Endothelial cell of umbilical vein (primary cell): Measurements from ENCODE around the gene TK1. TPM values are rescaled to one million over a fixed set of nuclear protein-coding genes. Genes with fewer than 3 reads are reported as not detected.

Experiments
- BruUV-seq: library from RNA; stranded (reverse); fragments of 400-500 nt; replicated peaks from 2 replicates; lab custom pipeline; 2021; lab: Mats Ljungman, UMichigan
- CTCF ChIA-PET: fragments of 300-600, 350-600 bp; sonication (Branson Sonifier 250); formaldehyde crosslinking; loops from one replicate; lab custom pipeline; 2021; ENCODE audit warnings: antibody characterized with exemption, inconsistent platforms; lab: Charles Lee
- POLR2A ChIA-PET: fragments of 300-600, 350-600 bp; sonication (Branson Sonifier 250); formaldehyde crosslinking; loops from one replicate; lab custom pipeline; 2021; ENCODE audit warnings: antibody characterized with exemption, inconsistent platforms; lab: Charles Lee
- DNase-seq: peaks from one replicate; pipeline ENCODE4 v3.0.0-alpha.2; 2011; ENCODE audit warnings: low read depth, low spot score
- FAIRE-seq: peaks from 2 replicates; lab custom pipeline; 2011; peaks lifted over from hg19 to GRCh38; lab: Jason Lieb, UNC
- H2AFZ ChIP-seq: 2 replicates; pipeline ENCODE4 v1.6.0; 2012; ENCODE audit warnings: low read depth, low read length, control low read depth, inconsistent platforms
- H3K27ac ChIP-seq: 2 replicates; pipeline ENCODE4 v1.5.1; 2011; ENCODE audit warnings: low read depth, mild to moderate bottlenecking, control low read depth, low read length, moderate library complexity; ENCODE audit not compliant: insufficient read depth
- H3K27me3 ChIP-seq, 2 experiments: 2 replicates each; pipeline versions ENCODE4 v1.6.0 to v1.6.1; 2011; ENCODE audit warnings: low read length in 2 of 2, mixed read lengths in 1 of 2; ENCODE audit not compliant: control insufficient read depth in 2 of 2, insufficient read depth in 2 of 2
- H3K36me3 ChIP-seq, 2 experiments: 2 replicates in 1 of 2; 3 replicates in 1 of 2; pipeline ENCODE4 v1.5.1; 2011; ENCODE audit warnings: low read length in 2 of 2, mild to moderate bottlenecking in 1 of 2, moderate library complexity in 1 of 2; ENCODE audit not compliant: control insufficient read depth in 2 of 2, insufficient read depth in 2 of 2; ENCODE audit errors: extremely low read depth in 1 of 2
- H3K4me1 ChIP-seq: 3 replicates; pipeline ENCODE4 v1.5.1; 2011; ENCODE audit warnings: mild to moderate bottlenecking, low read length; ENCODE audit not compliant: control insufficient read depth, insufficient read depth; ENCODE audit errors: extremely low read depth
- H3K4me2 ChIP-seq: 2 replicates; pipeline ENCODE4 v1.6.1; 2011; ENCODE audit warnings: low read length, control low read depth, mixed read lengths; ENCODE audit not compliant: insufficient read depth
- H3K4me3 ChIP-seq, 3 experiments: fragments of 200-600 bp in 1 of 3; sonication (generic), shearing (Covaris generic) in 1 of 3; replicated peaks in 1 of 3; 2 replicates each; pipeline ENCODE4 v1.5.1; 2011 to 2016; ENCODE audit warnings: control low read depth in 3 of 3, low read length in 3 of 3, mild to moderate bottlenecking in 2 of 3, inconsistent platforms in 1 of 3, low read depth in 1 of 3, moderate library complexity in 1 of 3; ENCODE audit not compliant: insufficient read depth in 1 of 3
- H3K79me2 ChIP-seq: 2 replicates; pipeline ENCODE4 v1.6.0; 2012; ENCODE audit warnings: low read length, inconsistent platforms; ENCODE audit not compliant: control insufficient read depth, insufficient read depth
- H3K9ac ChIP-seq: replicated peaks from 2 replicates; pipeline ENCODE3; 2011; ENCODE audit warnings: low read length, control low read depth; ENCODE audit not compliant: insufficient read depth; ENCODE audit errors: extremely low read depth
- H3K9me1 ChIP-seq: replicated peaks from 3 replicates; pipeline ENCODE4 v1.6.0; 2011; ENCODE audit warnings: mild to moderate bottlenecking, low read length; ENCODE audit not compliant: control insufficient read depth, insufficient read depth; ENCODE audit errors: extremely low read depth
- H3K9me3 ChIP-seq: replicated peaks from 2 replicates; pipeline ENCODE4 v1.5.1; 2012; ENCODE audit warnings: low read length, inconsistent platforms; ENCODE audit not compliant: control insufficient read depth, insufficient read depth
- H4K20me1 ChIP-seq: replicated peaks from 2 replicates; pipeline ENCODE3; 2011; ENCODE audit warnings: mild to moderate bottlenecking, low read length; ENCODE audit not compliant: control insufficient read depth, insufficient read depth; ENCODE audit errors: extremely low read depth
- GATA2 ChIP-seq: IDR thresholded peaks from 2 replicates; pipeline ENCODE4 v1.7.0; 2011; ENCODE audit warnings: low read depth, mild to moderate bottlenecking, moderate library complexity, mixed read lengths, low read length; ENCODE audit not compliant: insufficient read length, insufficient read depth
- JUN ChIP-seq: IDR thresholded peaks from 2 replicates; pipeline ENCODE4 v1.6.1; 2011; ENCODE audit warnings: borderline replicate concordance, low read depth; ENCODE audit not compliant: insufficient read length, insufficient read depth
- MAX ChIP-seq: IDR thresholded peaks from 2 replicates; pipeline ENCODE4 v1.6.1; 2011; ENCODE audit not compliant: insufficient read depth, insufficient read length
- MYC ChIP-seq: IDR thresholded peaks from one replicate; pipeline ENCODE4 v1.6.1; 2011; ENCODE audit warnings: mild to moderate bottlenecking, low read depth, low read length
- dilution Hi-C: fragments of 300-500 bp; cut with MboI; formaldehyde crosslinking; loops from one replicate; pipeline ENCODE4 v1.15.0; 2019; ENCODE audit warnings: low sequenced_read_pairs; ENCODE audit not compliant: extremely low pct_ligation_motif_present
- intact Hi-C: fragments of 100-400 bp; cut with micrococcal nuclease; formaldehyde crosslinking; loops from one replicate; pipeline ENCODE4 v1.10.0; 2022
- polyA plus RNA-seq, 4 experiments: library from polyadenylated mRNA; depleted of rRNA in 3 of 4; stranded (reverse) in 3 of 4; unstranded in 1 of 4; fragments of >200 nt; gene quantifications; 2 replicates each; pipeline versions ENCODE4 v1.2.1 to v1.2.3, GENCODE V29; 2011 to 2012; ENCODE audit warnings: missing spikeins in 1 of 4
- total RNA-seq: library from RNA; stranded (reverse); gene quantifications from 2 replicates; pipeline ENCODE4 v1.2.3, GENCODE V29; 2021
- TF ChIP-seq, protein P1 (sequence below), 2 donors: IDR thresholded peaks; 1 replicate in 1 of 2; 2 replicates in 1 of 2; pipeline ENCODE4 v1.5.1; 2011; ENCODE audit warnings: low read length in 2 of 2, mild to moderate bottlenecking in 2 of 2, moderate library complexity in 2 of 2, control low read depth in 1 of 2, inconsistent platforms in 1 of 2, low read depth in 1 of 2; ENCODE audit not compliant: insufficient read depth in 1 of 2; ENCODE audit errors: extremely low read depth in 1 of 2

Gene TK1
- total and polyA plus RNA-seq, 2 donors (not counting 3 experiments of a cell fraction or from before 2014, with no cell fraction given) = 111 to 159 TPM

- Histone ChIP-seq H3K36me3 (peaks cover 0 to 12% of the 10 kb centered on the region in 2 experiments), H3K4me1 (peaks cover 5% of the 10 kb centered on the region), H3K27me3 (no peaks in the 10 kb centered on the region), H3K9ac (no peak overlapping the region), H3K4me2 (no peak overlapping the region), H3K9me1 (no peaks in the 10 kb centered on the region), H3K79me2 (no peaks in the 10 kb centered on the region), H2AFZ (no peak overlapping the region), H4K20me1 (no peaks in the 10 kb centered on the region), H3K4me3 (no peak overlapping the region), H3K27ac (no peak overlapping the region), H3K9me3 (no peaks in the 10 kb centered on the region)
- dilution Hi-C loops (no loop called here), intact Hi-C loops (no loop called here)
- BruUV-seq = no TSS peak
- CTCF ChIA-PET = interaction anchor here (1.6 kb wide), 1 partner anchor 9 kb away, joined by 6 read pairs; no protein-coding TSS in a partner anchor
- DNase-seq (no peak), FAIRE-seq (no peak)
- POLR2A ChIA-PET = no interaction called here
- no peak for TF ChIP-seq GATA2
- TF ChIP-seq MYC = no peak
- no peak for TF ChIP-seq MAX
Measured at GRCh38 chr17:78197147-78197832, 10.4 kb upstream of the TK1 start.

- dilution Hi-C loops = no loop called here
Measured at GRCh38 chr17:78196716-78197115, 9.9 kb upstream of the TK1 start.

More at GRCh38 chr17:78196716-78197115, 9.9 kb upstream of the TK1 start:
- H3K36me3 ChIP-seq = peaks cover 0 to 12% of the 10 kb centered on the region in 2 experiments
- no peak overlapping the region for H2AFZ ChIP-seq
- no TSS peak for BruUV-seq
- H3K9ac ChIP-seq = no peak overlapping the region
- no peaks in the 10 kb centered on the region for H3K9me3 ChIP-seq
- intact Hi-C loops = no loop called here
- no peaks in the 10 kb centered on the region for H3K9me1 ChIP-seq
- FAIRE-seq (no peak), DNase-seq (no peak)
- H3K27ac ChIP-seq = no peak overlapping the region
- no peak overlapping the region for H3K4me2 ChIP-seq
- H3K4me1 ChIP-seq = peaks cover 5% of the 10 kb centered on the region
- CTCF ChIA-PET = interaction anchor here (1.6 kb wide), 1 partner anchor 10 kb away, joined by 6 read pairs; no protein-coding TSS in a partner anchor
- TF ChIP-seq MYC = no peak
- TF ChIP-seq, protein P1, sequence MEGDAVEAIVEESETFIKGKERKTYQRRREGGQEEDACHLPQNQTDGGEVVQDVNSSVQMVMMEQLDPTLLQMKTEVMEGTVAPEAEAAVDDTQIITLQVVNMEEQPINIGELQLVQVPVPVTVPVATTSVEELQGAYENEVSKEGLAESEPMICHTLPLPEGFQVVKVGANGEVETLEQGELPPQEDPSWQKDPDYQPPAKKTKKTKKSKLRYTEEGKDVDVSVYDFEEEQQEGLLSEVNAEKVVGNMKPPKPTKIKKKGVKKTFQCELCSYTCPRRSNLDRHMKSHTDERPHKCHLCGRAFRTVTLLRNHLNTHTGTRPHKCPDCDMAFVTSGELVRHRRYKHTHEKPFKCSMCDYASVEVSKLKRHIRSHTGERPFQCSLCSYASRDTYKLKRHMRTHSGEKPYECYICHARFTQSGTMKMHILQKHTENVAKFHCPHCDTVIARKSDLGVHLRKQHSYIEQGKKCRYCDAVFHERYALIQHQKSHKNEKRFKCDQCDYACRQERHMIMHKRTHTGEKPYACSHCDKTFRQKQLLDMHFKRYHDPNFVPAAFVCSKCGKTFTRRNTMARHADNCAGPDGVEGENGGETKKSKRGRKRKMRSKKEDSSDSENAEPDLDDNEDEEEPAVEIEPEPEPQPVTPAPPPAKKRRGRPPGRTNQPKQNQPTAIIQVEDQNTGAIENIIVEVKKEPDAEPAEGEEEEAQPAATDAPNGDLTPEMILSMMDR (IDR thresholded peaks at IDR 0.05; ENCODE audit: extremely low read depth in 1 of 2, insufficient read depth in 1 of 2, low read depth in 1 of 2, low read length in 2 of 2) = no peak
- TF ChIP-seq JUN = no peak
- no peak overlapping the region for H3K4me3 ChIP-seq
- H4K20me1 ChIP-seq = no peaks in the 10 kb centered on the region
- H3K27me3 ChIP-seq = no peaks in the 10 kb centered on the region
- H3K79me2 ChIP-seq = no peaks in the 10 kb centered on the region
- POLR2A ChIA-PET = no interaction called here
